GM18861 (cell line): ENCODE results near the gene USP13.

Experiments used
- ATAC-seq: cut with Tn5 transposase; IDR thresholded peaks from one replicate; pipeline ENCODE4 v1.9.1; 2021; ENCODE audit not compliant: unreplicated experiment

USP13 gene

GRCh38 chr3:179837374-179837773 lies 184.5 kb downstream of the USP13 start:
- no peak for ATAC-seq
